CD4-positive, alpha-beta T cell treated with Interleukin-15 for 4 hours (primary cell): ENCODE data around the gene ADORA2A.

ENCODE experiments used
- DNase-seq: peaks from one replicate; pipeline ENCODE4 v3.0.0-alpha.2; 2020; ENCODE audit warnings: low spot score

Gene ADORA2A

GRCh38 chr22:24453853-24454252 is 26.5 kb downstream of the ADORA2A start:
- DNase-seq, result no peak

DNA sequence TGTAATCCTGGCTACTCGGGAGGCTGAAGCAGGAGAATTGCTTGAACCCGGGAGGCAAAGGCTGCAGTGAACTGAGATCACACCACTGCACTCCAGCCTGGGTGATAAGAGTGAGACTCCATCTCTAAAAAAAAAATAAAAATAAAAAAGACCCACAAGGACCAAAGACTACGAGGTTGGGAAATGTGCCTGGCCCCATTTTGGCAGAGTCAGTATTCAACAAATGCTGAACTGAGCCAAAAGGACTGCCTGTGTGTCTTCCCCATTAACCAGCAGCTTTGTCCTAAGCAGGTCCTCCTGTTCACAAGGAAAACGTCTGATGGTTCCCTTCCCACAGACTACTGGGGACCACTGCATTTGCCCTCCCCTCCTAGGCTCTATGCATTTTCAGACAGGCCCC is 27.6 kb downstream of the ADORA2A start:
- no peak for DNase-seq

- no peak for DNase-seq
Observed at GRCh38 chr22:24455751-24456426, 28.5 kb downstream of the ADORA2A start.

- DNase-seq, result no peak
Observed at GRCh38 chr22:24457894-24458420, 30.6 kb downstream of the ADORA2A start.

DNA sequence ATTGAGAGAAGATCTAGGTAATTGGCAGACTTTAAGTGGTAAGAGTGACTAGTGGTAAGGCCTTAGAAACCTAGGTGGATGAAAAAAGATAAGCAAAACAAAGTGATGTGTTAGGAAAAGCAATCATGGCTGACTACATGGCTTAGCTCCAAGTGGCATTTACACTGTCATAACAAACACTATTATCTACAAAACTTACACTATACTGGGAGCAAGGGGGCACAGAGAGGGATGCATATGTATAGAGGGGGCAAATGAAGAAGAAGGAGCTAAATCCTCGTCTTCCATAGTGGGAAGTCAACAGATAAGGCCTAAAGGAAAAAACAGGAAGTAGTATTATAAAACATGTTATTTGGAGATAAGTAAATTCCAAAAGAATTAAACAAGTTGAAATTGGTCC is 32.5 kb downstream of the ADORA2A start:
- no peak for DNase-seq

DNA sequence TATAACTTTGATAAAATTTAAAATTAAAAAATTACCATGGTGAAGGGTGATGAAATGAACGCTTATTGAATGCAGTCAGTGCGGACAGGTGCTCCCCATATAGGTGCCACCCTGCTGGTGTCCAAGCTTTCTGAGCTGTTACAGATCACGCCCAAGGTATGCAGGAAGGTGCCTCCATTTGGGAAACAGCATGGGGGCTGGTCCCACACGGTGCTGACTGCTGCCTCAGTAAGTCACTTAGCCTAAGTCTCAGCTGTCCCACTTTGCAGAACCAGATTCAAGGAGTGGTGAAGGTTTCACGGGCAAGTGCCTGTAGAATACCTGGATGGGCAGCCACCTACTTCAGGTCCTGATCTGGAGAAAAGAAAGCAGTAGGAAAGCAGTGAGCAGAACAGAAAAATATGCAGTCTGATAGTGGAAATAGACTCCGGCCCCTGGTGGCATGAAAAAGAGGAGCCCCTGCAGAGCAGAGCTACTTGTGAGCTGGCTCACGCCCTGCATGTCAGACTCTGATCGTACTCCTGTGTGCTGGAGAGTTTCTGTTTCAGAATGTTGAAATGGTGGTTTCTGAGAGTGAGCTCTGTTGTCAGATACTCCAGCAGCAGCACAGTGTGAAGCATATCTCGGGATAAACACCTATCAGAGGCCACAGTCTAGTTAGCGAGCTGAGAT is 33.2 kb downstream of the ADORA2A start:
- no peak for DNase-seq

DNA sequence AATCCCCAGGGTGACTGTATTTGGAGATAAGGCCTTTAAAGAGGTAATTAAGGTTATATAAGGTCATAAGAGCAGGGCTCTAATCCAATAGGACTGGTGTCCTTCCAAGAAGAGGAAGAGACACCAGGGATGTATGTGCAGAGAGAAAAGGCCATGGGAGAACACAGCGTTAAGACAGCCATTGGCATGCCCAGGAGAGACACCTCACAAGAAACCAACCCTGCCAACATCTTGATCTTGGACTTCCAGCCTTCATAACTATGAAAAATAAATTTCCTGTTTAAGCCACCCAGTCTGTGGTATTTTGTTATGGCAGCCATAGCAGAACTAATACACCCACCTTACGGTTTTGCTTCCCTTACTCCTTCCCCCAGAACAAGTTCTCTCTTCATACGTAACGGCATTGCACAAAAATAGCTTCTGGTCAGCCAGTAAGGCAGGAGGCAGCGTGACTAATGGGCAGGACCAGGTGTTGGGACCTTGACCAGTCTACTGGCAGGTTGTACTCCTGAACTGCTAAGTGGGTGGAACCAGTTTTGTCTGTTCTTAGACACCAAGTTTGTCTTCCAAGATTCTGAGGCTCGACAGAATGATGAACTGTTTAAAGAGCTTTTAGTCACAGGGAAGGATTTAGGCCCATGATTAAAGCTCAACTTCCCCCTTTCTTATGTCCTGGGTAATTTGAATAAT is 35.8 kb downstream of the ADORA2A start:
- DNase-seq, result no peak

- no peak for DNase-seq
Observed at GRCh38 chr22:24465566-24465965, 38.2 kb downstream of the ADORA2A start.

GRCh38 chr22:24465975-24466374 is 38.6 kb downstream of the ADORA2A start:
- DNase-seq, result no peak

GRCh38 chr22:24466716-24467328 is 39.4 kb downstream of the ADORA2A start:
- no peak for DNase-seq

GRCh38 chr22:24467340-24467739 is 39.9 kb downstream of the ADORA2A start:
- DNase-seq, result no peak

- no peak for DNase-seq
Observed at GRCh38 chr22:24471570-24471969, 44.2 kb downstream of the ADORA2A start.

- DNase-seq, result no peak
Observed at GRCh38 chr22:24473284-24473683, 45.9 kb downstream of the ADORA2A start.

GRCh38 chr22:24474221-24474620 is 46.8 kb downstream of the ADORA2A start:
- no peak for DNase-seq

DNA sequence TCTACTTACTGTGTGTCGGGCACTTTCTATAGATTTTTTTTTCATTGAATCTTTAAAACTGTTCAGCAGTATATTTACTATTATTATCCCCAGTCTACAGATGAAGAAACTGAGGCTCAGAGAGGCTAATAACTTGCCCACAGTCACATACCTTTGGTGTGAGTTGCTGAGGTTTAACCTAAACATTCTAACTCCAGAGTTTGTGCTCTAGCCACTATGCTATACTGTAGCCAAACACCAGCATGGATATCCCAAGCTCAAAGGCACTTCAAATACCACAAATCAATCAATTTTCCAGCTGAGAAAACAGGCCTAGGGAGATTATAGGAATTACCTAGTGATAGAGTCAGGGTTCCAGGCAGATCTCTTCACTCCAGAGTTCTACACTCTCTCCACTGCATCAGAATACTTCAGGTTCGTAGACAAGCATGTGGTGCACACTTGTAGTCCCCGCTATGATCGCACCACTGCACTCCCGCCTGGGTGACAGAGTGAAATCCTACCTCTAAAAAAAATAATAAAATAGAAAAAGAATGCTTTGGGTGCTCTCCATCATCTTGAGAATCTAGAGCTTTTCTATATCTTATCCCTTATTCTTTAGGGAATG is 47.4 kb downstream of the ADORA2A start:
- no peak for DNase-seq

GRCh38 chr22:24481641-24482040 is 54.2 kb downstream of the ADORA2A start:
- DNase-seq, result no peak

- DNase-seq, result no peak
Observed at GRCh38 chr22:24482575-24482974, 55.2 kb downstream of the ADORA2A start.

GRCh38 chr22:24482998-24483397 is 55.6 kb downstream of the ADORA2A start:
- DNase-seq, result no peak

- no peak for DNase-seq
Observed at GRCh38 chr22:24483976-24484545, 56.7 kb downstream of the ADORA2A start.

GRCh38 chr22:24485170-24485569 is 57.8 kb downstream of the ADORA2A start:
- DNase-seq, result no peak

- DNase-seq, result no peak
Observed at GRCh38 chr22:24485608-24486007, 58.2 kb downstream of the ADORA2A start.

- no peak for DNase-seq
Observed at GRCh38 chr22:24486501-24486921, 59.1 kb downstream of the ADORA2A start.
